ENCODE results near the gene MAPT.
"Not testable (repeated sequence)": the region's sequence is repeated elsewhere in the genome, so short reads cannot be mapped to it uniquely, and the experiment has no call there.

DNA sequence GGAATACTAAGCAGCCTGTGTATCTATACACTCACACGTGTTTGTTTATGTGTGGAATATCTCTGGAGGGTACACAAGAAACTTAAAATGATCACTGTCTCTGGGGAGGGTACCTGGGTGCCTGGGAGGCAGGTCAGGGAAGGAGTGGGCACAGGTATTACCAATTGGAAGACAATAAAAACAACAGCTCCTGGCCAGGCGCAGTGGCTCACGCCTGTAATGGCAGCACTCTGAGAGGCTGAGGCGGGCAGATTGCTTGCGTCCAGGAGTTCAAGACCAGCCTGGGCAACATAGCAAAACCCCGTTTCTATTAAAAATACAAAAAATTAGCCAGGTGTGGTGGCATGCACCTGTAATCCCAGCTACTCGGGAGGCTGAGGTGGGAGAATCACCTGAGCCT is 129.0 kb downstream of the MAPT start:
- TF ChIP-seq, protein P1, sequence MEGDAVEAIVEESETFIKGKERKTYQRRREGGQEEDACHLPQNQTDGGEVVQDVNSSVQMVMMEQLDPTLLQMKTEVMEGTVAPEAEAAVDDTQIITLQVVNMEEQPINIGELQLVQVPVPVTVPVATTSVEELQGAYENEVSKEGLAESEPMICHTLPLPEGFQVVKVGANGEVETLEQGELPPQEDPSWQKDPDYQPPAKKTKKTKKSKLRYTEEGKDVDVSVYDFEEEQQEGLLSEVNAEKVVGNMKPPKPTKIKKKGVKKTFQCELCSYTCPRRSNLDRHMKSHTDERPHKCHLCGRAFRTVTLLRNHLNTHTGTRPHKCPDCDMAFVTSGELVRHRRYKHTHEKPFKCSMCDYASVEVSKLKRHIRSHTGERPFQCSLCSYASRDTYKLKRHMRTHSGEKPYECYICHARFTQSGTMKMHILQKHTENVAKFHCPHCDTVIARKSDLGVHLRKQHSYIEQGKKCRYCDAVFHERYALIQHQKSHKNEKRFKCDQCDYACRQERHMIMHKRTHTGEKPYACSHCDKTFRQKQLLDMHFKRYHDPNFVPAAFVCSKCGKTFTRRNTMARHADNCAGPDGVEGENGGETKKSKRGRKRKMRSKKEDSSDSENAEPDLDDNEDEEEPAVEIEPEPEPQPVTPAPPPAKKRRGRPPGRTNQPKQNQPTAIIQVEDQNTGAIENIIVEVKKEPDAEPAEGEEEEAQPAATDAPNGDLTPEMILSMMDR (IDR thresholded peaks at IDR 0.05; ENCODE audit: low read length), result not testable (repeated sequence)
- not testable (repeated sequence) for TF ChIP-seq EZH2 (optimal IDR thresholded peaks at IDR 0.05; ENCODE audit: low read depth, low read length)
